Gastroesophageal sphincter (tissue), 4 donors: ENCODE measurements around the gene KCNAB3. TPM values are rescaled to one million over a fixed set of nuclear protein-coding genes. Genes with fewer than 3 reads are reported as not detected.

Experiments used
- ATAC-seq: fragments of 150-250 bp; one replicate; pipeline ENCODE4 v1.9.1; 2016; ENCODE audit warnings: mild to moderate bottlenecking, moderate library complexity
- H3K27ac ChIP-seq, 4 donors: fragments of 200-600 bp; sonication (generic) in 3 of 4; 1 replicate in 3 of 4; 2 replicates in 1 of 4; pipeline ENCODE4 v1.5.1; 2016 to 2019
- H3K27me3 ChIP-seq: fragments of 200-600 bp; sonication (generic); one replicate; pipeline ENCODE4 v1.5.1; 2019
- H3K36me3 ChIP-seq, 2 donors: fragments of 200-600 bp; sonication (generic); one replicate each; pipeline ENCODE4 v1.5.1; 2019; ENCODE audit warnings: control low read depth in 1 of 2
- H3K4me1 ChIP-seq, 3 donors: fragments of 200-600 bp; sonication (generic); 1 replicate in 2 of 3; 2 replicates in 1 of 3; pipeline ENCODE4 v1.5.1; 2016 to 2019; ENCODE audit warnings: control low read depth in 2 of 3
- H3K4me3 ChIP-seq, 2 donors: fragments of 200-600 bp; sonication (generic); one replicate each; pipeline ENCODE4 v1.5.1; 2019; ENCODE audit warnings: mild to moderate bottlenecking in 1 of 2, moderate library complexity in 1 of 2
- H3K9me3 ChIP-seq, 3 donors: fragments of 200-600 bp; sonication (generic); one replicate each; pipeline ENCODE4 v1.5.1; 2017 to 2019; ENCODE audit warnings: control low read depth in 2 of 3
- CTCF ChIP-seq, 4 experiments: fragments of 200-600 bp in 2 of 4; fragments of 450-650 bp in 2 of 4; sonication (generic) in 1 of 4; IDR thresholded peaks; one replicate each; pipeline ENCODE4 v1.5.1; 2017 to 2019; ENCODE audit warnings: antibody characterized with exemption in 4 of 4, mild to moderate bottlenecking in 2 of 4, moderate library complexity in 2 of 4
- EP300 ChIP-seq: sonication (generic); formaldehyde crosslinking; IDR thresholded peaks from one replicate; pipeline ENCODE4 v1.6.1; 2017; ENCODE audit warnings: antibody characterized with exemption, mild to moderate bottlenecking
- POLR2A ChIP-seq, 2 donors: fragments of 450-650 bp; IDR thresholded peaks; one replicate each; pipeline ENCODE4 v1.6.1; 2017; ENCODE audit warnings: antibody characterized with exemption in 2 of 2, mild to moderate bottlenecking in 2 of 2, moderate library complexity in 1 of 2
- POLR2AphosphoS5 ChIP-seq: sonication (generic); formaldehyde crosslinking; IDR thresholded peaks from one replicate; pipeline ENCODE4 v1.6.1; 2017; ENCODE audit warnings: antibody characterized with exemption
- WGBS, 2 donors: methylation state at CpG; one replicate each; pipeline ENCODE4 v1.1.5; 2018; ENCODE audit warnings: low coverage in 1 of 2; 5-methylcytosine and 5-hydroxymethylcytosine counted together
- total RNA-seq, 4 donors: library from RNA; depleted of rRNA; stranded (reverse); fragments of >200 nt; gene quantifications; one replicate each; pipeline ENCODE4 v1.1.0, GENCODE V29; 2016

KCNAB3 gene
- total RNA-seq, 4 donors from 2014 or later = 0.58 to 1.3 TPM; not detected in 2

GRCh38 chr17:7922845-7923628 lies 6.6 kb downstream of the KCNAB3 start:
- Histone ChIP-seq H3K4me3 (peak overlapping the region; percentile 27 to 54), H3K4me1 (peaks cover 0 to 18% (median 6%) of the 10 kb centered on the region in 3 donors), H3K9me3 (no peaks in the 10 kb centered on the region), H3K36me3 (no peaks in the 10 kb centered on the region), H3K27ac (peak overlapping the region in 3 of 4 donors; percentile 38 to 72 (median 40)), H3K27me3 (no peaks in the 10 kb centered on the region)
- 18% methylated on average over 6 of the region's 45 CpGs; no CpG with 5 or more reads in 1 of the 2 donors for WGBS, 2 donors
- peak; percentile 90 for ATAC-seq
- TF ChIP-seq EP300 (no peak), POLR2AphosphoS5 (peak; percentile 52), POLR2A (IDR thresholded peaks at IDR 0.05) (peak in 1 of 2 donors; percentile 46), CTCF (IDR thresholded peaks at IDR 0.05) (peak in 1 of 4 experiments; percentile 9)

GRCh38 chr17:7922269-7922844 lies 7.3 kb downstream of the KCNAB3 start:
- peak; percentile 11 for ATAC-seq
- Histone ChIP-seq H3K9me3 (no peaks in the 10 kb centered on the region), H3K4me1 (peaks cover 0 to 18% (median 6%) of the 10 kb centered on the region in 3 donors), H3K27me3 (no peaks in the 10 kb centered on the region), H3K4me3 (peak overlapping the region; percentile 27 to 54), H3K36me3 (no peaks in the 10 kb centered on the region), H3K27ac (peak overlapping the region in 3 of 4 donors; percentile 38 to 72 (median 40))
- WGBS, 2 donors = 45 to 49% methylated on average over 8 to 10 of the region's 16 CpGs
- no peak for TF ChIP-seq EP300
- TF ChIP-seq CTCF (IDR thresholded peaks at IDR 0.05) = no peak
- TF ChIP-seq POLR2A (IDR thresholded peaks at IDR 0.05) = no peak
- TF ChIP-seq POLR2AphosphoS5 = no peak

GRCh38 chr17:7916808-7917207 lies 12.8 kb downstream of the KCNAB3 start:
- Histone ChIP-seq H3K36me3 (peaks cover 0 to 7% of the 10 kb centered on the region in 2 donors), H3K27me3 (no peaks in the 10 kb centered on the region), H3K9me3 (no peaks in the 10 kb centered on the region), H3K27ac (peak overlapping the region in 3 of 4 donors; percentile 93 to 99 (median 97)), H3K4me3 (peak overlapping the region in 1 of 2 donors; percentile 68), H3K4me1 (peaks cover 0 to 30% (median 16%) of the 10 kb centered on the region in 3 donors)
- WGBS, 2 donors = no CpG with 5 or more reads among the region's 2 CpGs
- ATAC-seq = no peak
- TF ChIP-seq POLR2A (IDR thresholded peaks at IDR 0.05) = no peak
- TF ChIP-seq CTCF (IDR thresholded peaks at IDR 0.05) = no peak
- TF ChIP-seq POLR2AphosphoS5 = no peak
- no peak for TF ChIP-seq EP300

- no peaks in the 10 kb centered on the region for H3K27me3 ChIP-seq
- WGBS, 2 donors = 56 to 92% methylated on average over 2 to 9 of the region's 15 CpGs
- no peak for ATAC-seq
- H3K4me1 ChIP-seq = peaks cover 0 to 30% (median 16%) of the 10 kb centered on the region in 3 donors
- TF ChIP-seq EP300 = no peak
- no peak for TF ChIP-seq POLR2A (IDR thresholded peaks at IDR 0.05)
- no peak for TF ChIP-seq CTCF (IDR thresholded peaks at IDR 0.05)
- TF ChIP-seq POLR2AphosphoS5 = no peak
- peak overlapping the region; percentile 58 to 68 for H3K4me3 ChIP-seq
- H3K9me3 ChIP-seq = no peaks in the 10 kb centered on the region
- H3K27ac ChIP-seq = peak overlapping the region; percentile 88 to 99 (median 95)
- H3K36me3 ChIP-seq = peaks cover 0 to 12% of the 10 kb centered on the region in 2 donors
These were observed 13.3 kb downstream of the KCNAB3 start for GRCh38 chr17:7916385-7916682.
